IMR-90 (cell line): ENCODE measurements around the gene TLR6.

Experiments used
- BHLHE40 ChIP-seq: fragments of 150-350 bp; IDR thresholded peaks from 2 replicates; pipeline ENCODE4 v1.6.1; 2016; ENCODE audit warnings: mild to moderate bottlenecking, low read depth, low read length
- CEBPB ChIP-seq: IDR thresholded peaks from 2 replicates; pipeline ENCODE4 v1.6.1; 2012; ENCODE audit warnings: low read depth, low read length, improper control_type of control experiment
- CHD1 ChIP-seq: IDR thresholded peaks from 2 replicates; pipeline ENCODE4 v1.6.1; 2012; ENCODE audit warnings: low read depth, low read length, improper control_type of control experiment
- MAFK ChIP-seq: IDR thresholded peaks from 2 replicates; pipeline ENCODE4 v1.6.1; 2012; ENCODE audit warnings: low read depth, low read length, improper control_type of control experiment
- MAZ ChIP-seq: IDR thresholded peaks from 2 replicates; pipeline ENCODE4 v1.6.1; 2012; ENCODE audit warnings: low read depth, mild to moderate bottlenecking, low read length, improper control_type of control experiment, moderate library complexity, borderline replicate concordance
- MXI1 ChIP-seq: IDR thresholded peaks from 2 replicates; pipeline ENCODE4 v1.6.1; 2012; ENCODE audit warnings: low read depth, mild to moderate bottlenecking, low read length, moderate library complexity, borderline replicate concordance
- NFE2L2 ChIP-seq: fragments of 150-350 bp; IDR thresholded peaks from 2 replicates; pipeline ENCODE4 v1.6.1; 2016; ENCODE audit warnings: low read depth, mild to moderate bottlenecking, low read length
- POLR2A ChIP-seq: IDR thresholded peaks from 2 replicates; pipeline ENCODE4 v1.6.1; 2012; ENCODE audit warnings: mild to moderate bottlenecking, low read depth, low read length
- RAD21 ChIP-seq: IDR thresholded peaks from 2 replicates; pipeline ENCODE4 v1.6.1; 2012; ENCODE audit warnings: low read length, improper control_type of control experiment
- RCOR1 ChIP-seq: IDR thresholded peaks from 2 replicates; pipeline ENCODE4 v1.6.1; 2012; ENCODE audit warnings: mild to moderate bottlenecking, low read length, improper control_type of control experiment; ENCODE audit not compliant: insufficient replicate concordance
- RFX5 ChIP-seq: IDR thresholded peaks from 2 replicates; pipeline ENCODE4 v1.8.0; 2012; ENCODE audit warnings: low read depth, mild to moderate bottlenecking, low read length, moderate library complexity
- SMC3 ChIP-seq: fragments of 150-350 bp; IDR thresholded peaks from 2 replicates; pipeline ENCODE4 v1.6.1; 2016; ENCODE audit warnings: low read depth, mild to moderate bottlenecking, antibody characterized with exemption, low read length, moderate library complexity
- TF ChIP-seq, protein P1 (sequence below): conservative IDR thresholded peaks from 2 replicates; pipeline ENCODE4 v1.5.1; 2012; ENCODE audit warnings: mild to moderate bottlenecking, low read depth, low read length, improper control_type of control experiment
- TF ChIP-seq, protein P2 (sequence below): fragments of 150-350 bp; IDR thresholded peaks from 2 replicates; pipeline ENCODE4 v1.6.1; 2017; ENCODE audit warnings: mild to moderate bottlenecking, antibody characterized with exemption, low read length, low read depth

DNA sequence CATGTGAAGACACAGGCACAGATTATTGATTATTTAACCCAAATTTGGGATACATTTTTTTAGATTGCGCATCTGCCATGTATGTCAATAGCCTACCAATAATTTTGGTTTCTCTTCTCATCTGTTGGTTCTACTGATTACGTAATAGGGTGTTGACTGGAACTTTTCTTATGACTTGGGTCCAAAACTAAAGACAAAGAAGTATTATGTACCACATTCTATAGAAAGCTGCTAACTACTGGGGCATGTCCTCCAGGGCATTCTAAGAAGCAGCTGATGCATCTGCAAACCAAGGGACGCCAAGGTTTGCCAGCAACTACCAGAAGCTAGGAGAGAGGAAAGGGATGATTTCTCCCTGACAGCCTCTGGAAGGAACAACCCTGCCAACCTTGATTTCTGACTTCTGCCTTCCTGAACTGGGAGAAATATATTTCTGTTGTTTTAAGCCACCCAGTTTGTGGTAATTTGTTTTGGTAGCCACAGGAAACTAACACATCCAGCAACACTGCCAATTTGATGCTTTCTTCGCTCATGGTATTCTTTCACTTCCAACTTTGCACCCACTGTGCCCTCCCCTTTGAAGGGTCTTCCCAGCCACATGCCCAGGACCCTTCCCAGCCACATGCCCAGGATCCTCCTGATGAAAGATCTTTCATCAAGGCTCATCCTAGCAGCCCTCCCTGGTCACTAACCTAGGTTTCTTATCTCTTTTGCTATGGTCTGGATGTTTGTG lies 36.1 kb downstream of the TLR6 start:
- no peak for TF ChIP-seq POLR2A
- peak; percentile 91 for TF ChIP-seq CEBPB
- TF ChIP-seq, protein P1, sequence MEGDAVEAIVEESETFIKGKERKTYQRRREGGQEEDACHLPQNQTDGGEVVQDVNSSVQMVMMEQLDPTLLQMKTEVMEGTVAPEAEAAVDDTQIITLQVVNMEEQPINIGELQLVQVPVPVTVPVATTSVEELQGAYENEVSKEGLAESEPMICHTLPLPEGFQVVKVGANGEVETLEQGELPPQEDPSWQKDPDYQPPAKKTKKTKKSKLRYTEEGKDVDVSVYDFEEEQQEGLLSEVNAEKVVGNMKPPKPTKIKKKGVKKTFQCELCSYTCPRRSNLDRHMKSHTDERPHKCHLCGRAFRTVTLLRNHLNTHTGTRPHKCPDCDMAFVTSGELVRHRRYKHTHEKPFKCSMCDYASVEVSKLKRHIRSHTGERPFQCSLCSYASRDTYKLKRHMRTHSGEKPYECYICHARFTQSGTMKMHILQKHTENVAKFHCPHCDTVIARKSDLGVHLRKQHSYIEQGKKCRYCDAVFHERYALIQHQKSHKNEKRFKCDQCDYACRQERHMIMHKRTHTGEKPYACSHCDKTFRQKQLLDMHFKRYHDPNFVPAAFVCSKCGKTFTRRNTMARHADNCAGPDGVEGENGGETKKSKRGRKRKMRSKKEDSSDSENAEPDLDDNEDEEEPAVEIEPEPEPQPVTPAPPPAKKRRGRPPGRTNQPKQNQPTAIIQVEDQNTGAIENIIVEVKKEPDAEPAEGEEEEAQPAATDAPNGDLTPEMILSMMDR, result no peak
- TF ChIP-seq RFX5, result no peak
- TF ChIP-seq NFE2L2, result no peak
- TF ChIP-seq, protein P2, sequence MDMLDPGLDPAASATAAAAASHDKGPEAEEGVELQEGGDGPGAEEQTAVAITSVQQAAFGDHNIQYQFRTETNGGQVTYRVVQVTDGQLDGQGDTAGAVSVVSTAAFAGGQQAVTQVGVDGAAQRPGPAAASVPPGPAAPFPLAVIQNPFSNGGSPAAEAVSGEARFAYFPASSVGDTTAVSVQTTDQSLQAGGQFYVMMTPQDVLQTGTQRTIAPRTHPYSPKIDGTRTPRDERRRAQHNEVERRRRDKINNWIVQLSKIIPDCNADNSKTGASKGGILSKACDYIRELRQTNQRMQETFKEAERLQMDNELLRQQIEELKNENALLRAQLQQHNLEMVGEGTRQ, result no peak
- no peak for TF ChIP-seq RAD21
- no peak for TF ChIP-seq CHD1
- TF ChIP-seq MAFK, result no peak
- TF ChIP-seq MXI1, result no peak
- TF ChIP-seq SMC3, result no peak
- TF ChIP-seq RCOR1, result no peak
- TF ChIP-seq MAZ, result no peak
- no peak for TF ChIP-seq BHLHE40
